Motor neuron (in vitro differentiated cells): ENCODE data around the gene PIK3IP1. TPM values are rescaled to one million over a fixed set of nuclear protein-coding genes. Genes with fewer than 3 reads are reported as not detected.
"Not testable (repeated sequence)": the region's sequence is repeated elsewhere in the genome, so short reads cannot be mapped to it uniquely, and the experiment has no call there.

Experiments used
- ATAC-seq, 8 experiments: fragments of 200-7000 bp; cut with Tn5 transposase; replicated peaks in 6 of 8; 2 replicates each; pipeline ENCODE4 v1.8.0; 2021; ENCODE audit warnings: mild to moderate bottlenecking in 8 of 8, moderate library complexity in 8 of 8
- H3K27ac ChIP-seq, 2 donors: fragments of 250-450 bp; sonication (Bioruptor Pico); 2 replicates each; pipeline ENCODE4 v1.9.0; 2021; ENCODE audit warnings: antibody characterized with exemption in 2 of 2, mild to moderate bottlenecking in 2 of 2, moderate library complexity in 1 of 2
- H3K4me1 ChIP-seq, 2 donors: fragments of 250-450 bp; sonication (Bioruptor Pico); replicated peaks in 1 of 2; 2 replicates each; pipeline ENCODE4 v1.6.1; 2021; ENCODE audit warnings: antibody characterized with exemption in 2 of 2, mild to moderate bottlenecking in 2 of 2, moderate library complexity in 1 of 2
- H3K4me3 ChIP-seq, 5 donors: fragments of 250-450 bp; sonication (Bioruptor Pico); 2 replicates each; pipeline ENCODE4 v1.9.0; 2021; ENCODE audit warnings: antibody characterized with exemption in 5 of 5, mild to moderate bottlenecking in 5 of 5, moderate library complexity in 4 of 5
- WGBS, 10 experiments: fragments of 450-650 bp; shearing (Covaris generic); methylation state at CpG; one replicate each; pipeline ENCODE4 v1.0.0; 2022; 5-methylcytosine and 5-hydroxymethylcytosine counted together
- in situ Hi-C, 9 experiments: fragments of 400-800 bp; cut with MboI; loops; one replicate each; pipeline ENCODE4 v1.15.0; 2021; ENCODE audit warnings: low sequenced_read_pairs in 9 of 9, low pct_unique_long_range_greater_than_20kb in 2 of 9; ENCODE audit not compliant: unreplicated experiment in 9 of 9
- total RNA-seq, 8 experiments: library from RNA; unstranded; fragments of 300-600 nt; gene quantifications; 2 replicates each; pipeline versions ENCODE4 v1.2.3 to v1.2.4, GENCODE V29; 2022

Gene PIK3IP1
- total RNA-seq, 8 experiments from 2014 or later: 2.4 to 15.9 (median 5.6) TPM

DNA sequence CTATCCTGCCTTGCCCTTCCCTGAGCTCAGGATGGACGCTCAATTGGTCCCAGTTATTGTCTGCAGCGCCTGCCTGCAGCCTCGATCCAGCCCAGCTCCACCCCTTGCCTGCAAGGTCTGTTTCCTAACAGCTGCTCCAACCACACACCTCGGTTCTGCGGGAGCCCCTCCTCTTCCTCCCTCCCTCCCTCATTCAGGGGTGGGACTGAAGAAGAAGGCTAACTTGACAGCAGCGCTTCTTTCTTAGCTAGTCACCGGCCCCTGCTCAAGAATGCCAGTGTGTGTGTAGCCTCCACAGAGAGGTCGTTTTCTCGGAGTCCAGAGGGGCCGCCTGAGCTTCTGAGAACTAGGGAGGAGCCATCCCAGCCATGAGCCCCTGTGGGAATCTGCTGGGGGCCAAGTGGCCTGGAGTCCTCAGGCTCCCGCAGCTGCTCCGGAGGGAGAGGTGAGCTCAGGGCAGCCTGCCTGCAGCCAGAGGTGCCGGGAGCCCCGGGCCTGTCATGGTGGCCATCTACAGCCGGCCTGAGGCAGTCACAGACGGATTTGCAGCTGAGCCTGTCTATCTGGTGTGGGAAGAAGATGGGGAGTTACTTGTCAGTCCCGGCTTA is 44.0 kb downstream of the PIK3IP1 start:
- in situ Hi-C loops: loop anchor here in 1 of 9 experiments (25.0 kb wide), 1 partner anchor 111 kb away; the partner anchor contains the start of gene PLA2G3
- peak; percentile 82 to 99 (median 96) for ATAC-seq
- WGBS, 10 experiments: 0 to 100% (median 11%) methylated on average over 1 to 6 of the region's 17 CpGs; no CpG with 5 or more reads in 4 of the 10 experiments
- Histone ChIP-seq H3K4me1 (peaks cover 40 to 46% of the 10 kb centered on the region in 2 donors), H3K27ac (peak overlapping the region; percentile 54 to 59), H3K4me3 (peak overlapping the region; percentile 32 to 53 (median 36))

GRCh38 chr22:31247726-31248125 is 44.6 kb downstream of the PIK3IP1 start:
- Histone ChIP-seq H3K27ac (peak overlapping the region; percentile 54 to 59), H3K4me1 (peaks cover 41 to 46% of the 10 kb centered on the region in 2 donors), H3K4me3 (peak overlapping the region; percentile 32 to 53 (median 36))
- ATAC-seq: peak; percentile 8 to 43 (median 30)
- in situ Hi-C loops: loop anchor here in 1 of 9 experiments (25.0 kb wide), 1 partner anchor 110 kb away; the partner anchor contains the start of gene PLA2G3
- WGBS, 10 experiments: 60 to 100% (median 90%) methylated on average over 1 of the region's 1 CpG; no CpG with 5 or more reads in 6 of the 10 experiments

DNA sequence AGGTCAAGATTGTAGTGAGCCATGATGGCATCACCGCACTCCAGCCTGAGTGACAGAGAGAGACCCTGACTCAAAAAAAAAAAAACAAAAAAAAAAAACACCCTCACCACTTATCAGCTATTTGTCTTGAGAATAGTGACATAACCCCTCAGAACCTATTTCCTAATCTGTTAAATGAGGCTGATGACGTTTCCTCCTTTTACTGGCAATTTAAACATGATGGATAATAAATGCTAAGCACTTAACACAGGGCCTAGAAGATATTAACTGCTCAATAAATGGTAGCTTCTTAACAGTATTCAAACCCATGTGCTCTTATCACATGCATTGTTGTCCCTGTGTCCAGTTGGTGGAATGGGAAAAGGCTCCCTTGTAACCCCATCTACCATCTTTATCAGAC is 45.6 kb downstream of the PIK3IP1 start:
- 0 to 100% (median 67%) methylated on average over 1 to 2 of the region's 2 CpGs; no CpG with 5 or more reads in 3 of the 10 experiments for WGBS, 10 experiments
- H3K4me3 ChIP-seq: no peak overlapping the region
- in situ Hi-C loops: loop anchor here in 1 of 9 experiments (25.0 kb wide), 1 partner anchor 109 kb away; the partner anchor contains the start of gene PLA2G3
- no peak overlapping the region for H3K27ac ChIP-seq
- ATAC-seq: no peak
- H3K4me1 ChIP-seq: peaks cover 41 to 46% of the 10 kb centered on the region in 2 donors

DNA sequence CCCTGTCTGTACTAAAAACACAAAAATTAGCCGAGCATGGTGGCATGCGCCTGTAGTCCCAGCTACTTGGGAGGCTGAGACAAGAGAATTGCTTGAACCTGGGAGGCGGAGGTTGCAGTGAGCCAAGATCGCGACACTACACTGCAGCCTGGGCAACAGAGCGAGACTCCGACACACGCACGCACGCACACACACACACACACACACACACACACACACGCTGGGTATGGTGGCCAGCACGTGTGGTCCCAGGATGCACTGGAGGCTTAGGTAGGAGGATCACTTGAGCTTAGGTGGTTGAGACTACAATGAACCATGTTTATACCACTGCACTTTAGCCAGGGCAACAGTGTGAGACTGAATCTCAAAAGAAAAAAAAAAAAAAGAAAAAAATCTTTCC is 46.3 kb downstream of the PIK3IP1 start:
- not testable (repeated sequence) for H3K4me3 ChIP-seq, H3K27ac ChIP-seq, ATAC-seq
- in situ Hi-C loops: loop anchor here in 1 of 9 experiments (25.0 kb wide), 1 partner anchor 109 kb away; the partner anchor contains the start of gene PLA2G3
- H3K4me1 ChIP-seq: peaks cover 35 to 45% of the 10 kb centered on the region in 2 donors
- 83 to 100% (median 95%) methylated on average over 1 to 4 of the region's 12 CpGs; no CpG with 5 or more reads in 6 of the 10 experiments for WGBS, 10 experiments

GRCh38 chr22:31244943-31245451 is 47.3 kb downstream of the PIK3IP1 start:
- in situ Hi-C loops: loop anchor here in 1 of 9 experiments (25.0 kb wide), 1 partner anchor 108 kb away; the partner anchor contains the start of gene PLA2G3
- H3K4me3 ChIP-seq: no peak overlapping the region
- H3K4me1 ChIP-seq: peaks cover 27 to 35% of the 10 kb centered on the region in 2 donors
- WGBS, 10 experiments: 20 to 100% (median 96%) methylated on average over 1 to 4 of the region's 7 CpGs; no CpG with 5 or more reads in 4 of the 10 experiments
- H3K27ac ChIP-seq: no peak overlapping the region
- ATAC-seq: no peak

DNA sequence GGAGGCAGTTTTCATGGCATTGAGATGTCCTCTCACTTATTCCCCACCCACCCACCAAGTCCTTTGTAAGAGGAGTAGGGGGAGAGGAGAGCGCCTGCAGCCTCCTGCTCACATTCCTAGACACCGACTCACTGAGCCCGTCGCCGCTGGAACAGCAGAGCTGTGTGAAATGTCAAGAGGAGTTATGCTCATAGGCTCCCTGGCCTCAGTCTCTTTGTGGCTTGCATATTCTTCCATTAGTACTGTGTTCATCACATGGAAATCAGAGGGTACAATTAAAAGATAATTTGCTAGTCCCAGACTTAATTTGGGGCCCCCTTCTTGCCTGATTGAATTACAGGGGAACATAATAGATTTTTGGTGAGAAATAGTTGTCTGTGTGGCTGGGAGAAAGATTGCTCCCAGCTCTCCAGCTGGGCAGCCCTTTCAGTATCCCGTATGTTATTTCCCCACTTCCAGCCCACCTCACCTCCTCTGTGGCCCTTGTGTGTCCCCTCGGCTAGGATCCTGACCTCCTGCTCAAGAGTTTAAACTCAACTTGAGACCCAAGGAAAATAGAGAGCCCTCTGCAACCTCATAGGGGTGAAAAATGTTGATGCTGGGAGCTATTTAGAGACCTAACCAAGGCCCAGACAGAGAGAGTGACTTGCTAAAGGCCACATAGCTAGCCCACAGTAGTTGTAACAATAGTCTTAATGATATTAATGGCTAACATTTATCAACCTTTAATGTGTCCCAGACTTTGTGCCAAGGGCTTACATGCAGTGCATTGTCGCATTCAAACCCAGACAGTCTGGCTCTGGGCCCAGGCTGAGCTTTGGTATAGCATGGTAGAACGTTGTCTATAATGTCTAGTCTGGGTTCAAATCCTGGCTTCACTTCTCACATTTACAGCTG is 48.0 kb downstream of the PIK3IP1 start:
- Histone ChIP-seq H3K4me1 (peaks cover 22 to 28% of the 10 kb centered on the region in 2 donors), H3K27ac (no peak overlapping the region)
- peak in 5 of 8 experiments; percentile 8 to 85 (median 35) for ATAC-seq

GRCh38 chr22:31243339-31244045 is 48.8 kb downstream of the PIK3IP1 start:
- H3K4me3 ChIP-seq: no peak overlapping the region
- WGBS, 10 experiments: 42 to 100% (median 85%) methylated on average over 1 to 4 of the region's 5 CpGs; no CpG with 5 or more reads in 2 of the 10 experiments
- no peak overlapping the region for H3K27ac ChIP-seq
- ATAC-seq: peak in 1 of 8 experiments; percentile 4
- peaks cover 14 to 21% of the 10 kb centered on the region in 2 donors for H3K4me1 ChIP-seq
- in situ Hi-C loops: loop anchor here in 1 of 9 experiments (25.0 kb wide), 1 partner anchor 106 kb away; the partner anchor contains the start of gene PLA2G3

More for the DNA sequence above, 48.0 kb downstream of the PIK3IP1 start:
- in situ Hi-C loops: loop anchor here in 1 of 9 experiments (25.0 kb wide), 1 partner anchor 107 kb away; the partner anchor contains the start of gene PLA2G3
- WGBS, 10 experiments: 28 to 100% (median 67%) methylated on average over 1 to 8 of the region's 9 CpGs; no CpG with 5 or more reads in 3 of the 10 experiments
- no peak overlapping the region for H3K4me3 ChIP-seq

DNA sequence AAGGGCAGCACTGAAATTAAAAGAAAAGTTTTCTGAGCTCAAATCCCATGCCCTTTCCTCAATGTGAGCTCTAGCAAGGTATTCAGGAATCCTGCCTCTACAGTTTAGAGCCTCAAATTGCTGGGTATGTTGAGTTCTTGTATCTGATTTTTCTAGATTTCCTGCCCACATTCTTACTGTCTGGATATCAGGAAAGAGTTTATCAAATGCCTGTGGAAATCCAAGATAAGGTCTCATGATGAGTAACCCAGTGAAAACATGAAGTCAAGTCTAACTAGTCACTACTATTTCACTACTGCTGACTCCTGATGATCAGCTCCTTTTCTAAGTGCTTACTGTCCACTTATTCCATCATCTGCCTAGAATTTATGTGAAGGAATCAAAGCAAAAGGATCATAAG is 50.4 kb downstream of the PIK3IP1 start:
- ATAC-seq: no peak
- Histone ChIP-seq H3K4me3 (no peak overlapping the region), H3K4me1 (peaks cover 10 to 16% of the 10 kb centered on the region in 2 donors), H3K27ac (no peak overlapping the region)
- in situ Hi-C loops: loop anchor here in 1 of 9 experiments (25.0 kb wide), 1 partner anchor 105 kb away; the partner anchor contains the start of gene PLA2G3

DNA sequence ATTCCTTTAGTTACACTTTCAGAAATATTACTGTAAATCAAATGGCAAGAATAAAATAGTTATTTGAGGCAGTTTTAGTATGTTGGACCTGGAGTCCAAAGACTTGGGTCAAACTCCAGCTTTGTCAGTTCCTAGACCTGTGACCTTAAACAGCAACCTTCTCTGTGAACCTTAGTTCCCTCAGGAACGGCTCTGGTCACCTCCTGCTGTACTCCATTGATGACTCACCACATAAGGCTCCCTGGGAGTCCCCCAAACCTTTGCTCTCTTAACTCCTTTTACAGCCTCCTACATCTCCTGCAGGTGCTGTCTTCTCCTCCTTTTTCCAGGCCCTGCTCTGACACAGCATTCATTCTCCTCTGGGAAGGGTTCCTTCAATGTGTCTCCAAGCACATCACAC is 51.1 kb downstream of the PIK3IP1 start:
- Histone ChIP-seq H3K27ac (no peak overlapping the region), H3K4me1 (peaks cover 10 to 16% of the 10 kb centered on the region in 2 donors), H3K4me3 (no peak overlapping the region)
- 0 to 75% (median 35%) methylated on average over 1 of the region's 1 CpG; no CpG with 5 or more reads in 6 of the 10 experiments for WGBS, 10 experiments
- ATAC-seq: no peak
- in situ Hi-C loops: loop anchor here in 1 of 9 experiments (25.0 kb wide), 1 partner anchor 104 kb away; the partner anchor contains the start of gene PLA2G3

- in situ Hi-C loops: loop anchor here in 1 of 9 experiments (25.0 kb wide), 1 partner anchor 103 kb away; the partner anchor contains the start of gene PLA2G3
- WGBS, 10 experiments: 50 to 100% (median 83%) methylated on average over 1 to 6 of the region's 6 CpGs; no CpG with 5 or more reads in 1 of the 10 experiments
- H3K27ac ChIP-seq: no peak overlapping the region
- H3K4me1 ChIP-seq: peaks cover 10 to 16% of the 10 kb centered on the region in 2 donors
- ATAC-seq: no peak
- H3K4me3 ChIP-seq: no peak overlapping the region
Observed at GRCh38 chr22:31239771-31240370, 52.4 kb downstream of the PIK3IP1 start.

- Histone ChIP-seq H3K27ac (no peak overlapping the region), H3K4me1 (no peaks in the 10 kb centered on the region), H3K4me3 (no peak overlapping the region)
- in situ Hi-C loops: loop anchor here in 1 of 9 experiments (25.0 kb wide), 1 partner anchor 101 kb away; the partner anchor contains the start of gene PLA2G3
- no peak for ATAC-seq
- WGBS, 10 experiments: 43 to 100% (median 100%) methylated on average over 1 of the region's 1 CpG; no CpG with 5 or more reads in 5 of the 10 experiments
Observed at GRCh38 chr22:31238057-31238456, 54.2 kb downstream of the PIK3IP1 start.
